IPS DF 4.7 (cell line): ENCODE data around the gene CASP9.

Experiments
- DNase-seq: peaks from one replicate; pipeline ENCODE4 v3.0.0-alpha.2; 2013; ENCODE audit warnings: low spot score; ENCODE audit errors: extremely low read depth

The CASP9 gene

GRCh38 chr1:15448877-15449462, 75.0 kb downstream of the CASP9 start:
- DNase-seq: no peak

GRCh38 chr1:15446212-15446611, 77.8 kb downstream of the CASP9 start:
- DNase-seq: no peak

GRCh38 chr1:15445390-15446122, 78.5 kb downstream of the CASP9 start:
- no peak for DNase-seq

- DNase-seq: no peak
Measured at GRCh38 chr1:15444468-15445389, 79.3 kb downstream of the CASP9 start.

GRCh38 chr1:15443281-15443680, 80.7 kb downstream of the CASP9 start:
- DNase-seq: no peak

- no peak for DNase-seq
Measured at GRCh38 chr1:15442759-15443158, 81.3 kb downstream of the CASP9 start.

GRCh38 chr1:15442119-15442518, 81.9 kb downstream of the CASP9 start:
- no peak for DNase-seq
